ENCODE measurements around the gene RGS7. TPM values are rescaled to one million over a fixed set of nuclear protein-coding genes. Genes with fewer than 3 reads are reported as not detected.

Gene RGS7
- total RNA-seq, 1 donor from 2014 or later: not detected

DNA sequence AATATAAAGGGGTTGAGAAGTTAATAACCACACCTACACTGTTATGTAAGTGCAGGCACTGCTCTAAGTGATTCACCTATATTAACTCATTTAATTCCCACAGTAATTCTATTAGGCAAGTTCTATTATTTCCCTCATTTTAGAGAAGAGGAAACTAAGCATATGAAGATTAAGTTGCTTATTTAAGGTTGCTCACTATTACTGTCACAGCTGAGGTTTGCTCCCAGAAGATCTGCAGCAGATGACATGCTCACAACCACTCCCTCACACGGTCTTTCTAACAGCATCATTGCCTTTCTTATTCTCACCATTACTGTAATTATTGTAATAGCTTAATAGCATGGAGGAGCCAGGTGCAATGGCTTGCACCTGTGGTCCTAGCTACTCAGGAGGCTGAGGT, 548.6 kb downstream of the RGS7 start:
- Histone ChIP-seq H3K4me3 (no peak overlapping the region), H3K27me3 (no peaks in the 10 kb centered on the region), H3K36me3 (no peaks in the 10 kb centered on the region), H3K9me3 (no peaks in the 10 kb centered on the region), H3K4me1 (no peaks in the 10 kb centered on the region), H3K27ac (no peak overlapping the region)
- intact Hi-C loops (cut with DNase I): no loop called here
- TF ChIP-seq POLR2AphosphoS5 (IDR thresholded peaks at IDR 0.05; ENCODE audit: insufficient read depth in 1 of 2, low read depth in 1 of 2) (no peak), POLR2A (IDR thresholded peaks at IDR 0.05) (no peak)
- TF ChIP-seq, protein P1, sequence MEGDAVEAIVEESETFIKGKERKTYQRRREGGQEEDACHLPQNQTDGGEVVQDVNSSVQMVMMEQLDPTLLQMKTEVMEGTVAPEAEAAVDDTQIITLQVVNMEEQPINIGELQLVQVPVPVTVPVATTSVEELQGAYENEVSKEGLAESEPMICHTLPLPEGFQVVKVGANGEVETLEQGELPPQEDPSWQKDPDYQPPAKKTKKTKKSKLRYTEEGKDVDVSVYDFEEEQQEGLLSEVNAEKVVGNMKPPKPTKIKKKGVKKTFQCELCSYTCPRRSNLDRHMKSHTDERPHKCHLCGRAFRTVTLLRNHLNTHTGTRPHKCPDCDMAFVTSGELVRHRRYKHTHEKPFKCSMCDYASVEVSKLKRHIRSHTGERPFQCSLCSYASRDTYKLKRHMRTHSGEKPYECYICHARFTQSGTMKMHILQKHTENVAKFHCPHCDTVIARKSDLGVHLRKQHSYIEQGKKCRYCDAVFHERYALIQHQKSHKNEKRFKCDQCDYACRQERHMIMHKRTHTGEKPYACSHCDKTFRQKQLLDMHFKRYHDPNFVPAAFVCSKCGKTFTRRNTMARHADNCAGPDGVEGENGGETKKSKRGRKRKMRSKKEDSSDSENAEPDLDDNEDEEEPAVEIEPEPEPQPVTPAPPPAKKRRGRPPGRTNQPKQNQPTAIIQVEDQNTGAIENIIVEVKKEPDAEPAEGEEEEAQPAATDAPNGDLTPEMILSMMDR (IDR thresholded peaks at IDR 0.05): no peak
- DNase-seq (ENCODE audit: extremely low spot score in 2 of 2): no peak

DNA sequence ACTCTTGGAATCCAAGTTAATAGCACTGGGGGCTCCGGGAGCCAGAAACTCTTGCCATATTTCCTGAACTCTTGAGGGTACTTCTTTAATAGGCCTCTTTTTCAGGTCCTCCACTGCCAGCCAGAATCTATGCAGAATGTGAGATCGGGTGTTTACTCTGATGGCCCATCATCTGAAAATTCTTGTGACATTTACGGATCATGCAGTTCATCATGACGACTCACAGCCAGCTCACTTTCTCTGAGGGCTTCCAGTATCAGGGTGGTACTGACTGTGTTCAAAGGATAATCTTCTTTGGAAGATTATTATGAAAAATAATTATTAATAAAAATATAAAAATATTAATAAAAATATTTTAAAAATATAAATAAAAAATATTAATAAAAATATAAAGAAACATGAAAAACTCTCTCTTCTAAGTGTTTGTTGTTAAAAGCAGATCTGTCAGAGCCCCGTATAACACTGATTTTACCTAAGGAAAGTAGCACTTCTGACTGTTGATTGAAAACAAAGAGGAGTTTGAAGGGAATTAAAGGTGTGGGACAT, 550.7 kb downstream of the RGS7 start:
- Histone ChIP-seq H3K4me3 (no peak overlapping the region), H3K4me1 (no peaks in the 10 kb centered on the region), H3K27me3 (no peaks in the 10 kb centered on the region), H3K9me3 (no peaks in the 10 kb centered on the region), H3K27ac (no peak overlapping the region), H3K36me3 (no peaks in the 10 kb centered on the region)
- no peak for DNase-seq (ENCODE audit: extremely low spot score in 2 of 2)
- no peak for TF ChIP-seq POLR2A (IDR thresholded peaks at IDR 0.05)
- TF ChIP-seq POLR2AphosphoS5 (IDR thresholded peaks at IDR 0.05; ENCODE audit: insufficient read depth in 1 of 2, low read depth in 1 of 2): no peak
- TF ChIP-seq, protein P1 (IDR thresholded peaks at IDR 0.05): no peak
- intact Hi-C loops (cut with DNase I): no loop called here

DNA sequence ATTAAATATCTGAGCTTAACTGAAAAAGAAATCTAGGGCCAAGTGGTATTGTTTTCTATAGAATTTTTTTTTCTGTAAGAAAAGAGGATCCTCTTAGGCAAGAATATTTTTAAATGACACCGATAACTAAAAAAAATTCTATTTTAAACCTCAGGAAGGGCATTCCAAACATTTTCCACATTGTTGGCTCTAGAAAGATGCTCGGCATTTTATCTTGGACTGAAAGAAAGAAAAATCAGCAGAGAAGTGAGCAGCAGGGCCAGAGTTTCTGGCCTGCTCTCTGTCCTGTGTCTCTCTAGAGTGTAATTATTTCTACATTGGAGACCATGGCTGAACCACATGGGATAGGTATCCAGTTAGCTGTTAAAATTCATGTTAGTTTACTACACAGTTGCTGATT, 552.5 kb downstream of the RGS7 start:
- H3K4me3 ChIP-seq: no peak overlapping the region
- H3K9me3 ChIP-seq: no peaks in the 10 kb centered on the region
- no peak for DNase-seq (ENCODE audit: extremely low spot score in 2 of 2)
- no peaks in the 10 kb centered on the region for H3K4me1 ChIP-seq
- H3K27me3 ChIP-seq: no peaks in the 10 kb centered on the region
- intact Hi-C loops (cut with DNase I): no loop called here
- no peaks in the 10 kb centered on the region for H3K36me3 ChIP-seq
- no peak overlapping the region for H3K27ac ChIP-seq
- no peak for TF ChIP-seq POLR2A (IDR thresholded peaks at IDR 0.05)
- TF ChIP-seq POLR2AphosphoS5 (IDR thresholded peaks at IDR 0.05; ENCODE audit: insufficient read depth in 1 of 2, low read depth in 1 of 2): no peak
- TF ChIP-seq, protein P1 (IDR thresholded peaks at IDR 0.05): no peak

DNA sequence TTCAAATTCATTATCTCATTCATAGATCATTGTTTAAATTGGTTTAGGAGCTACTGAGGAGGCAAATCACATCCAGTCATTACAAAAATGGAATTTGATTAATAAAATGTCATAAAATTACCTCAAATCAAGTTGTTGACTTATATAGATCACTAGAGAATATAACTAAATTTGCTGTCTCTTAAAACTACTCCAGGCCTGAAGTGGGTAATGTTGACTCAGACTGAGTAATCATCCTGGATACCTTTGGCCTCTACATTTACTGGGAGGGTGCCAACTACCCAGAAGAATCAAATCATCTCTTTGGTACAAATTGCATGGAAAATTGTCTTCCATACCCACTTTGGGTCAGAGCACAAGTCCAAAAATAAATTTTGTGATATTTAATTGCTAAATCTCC, 553.9 kb downstream of the RGS7 start:
- Histone ChIP-seq H3K27me3 (no peaks in the 10 kb centered on the region), H3K9me3 (no peaks in the 10 kb centered on the region), H3K36me3 (no peaks in the 10 kb centered on the region), H3K4me1 (no peaks in the 10 kb centered on the region), H3K27ac (no peak overlapping the region), H3K4me3 (no peak overlapping the region)
- intact Hi-C loops (cut with DNase I): no loop called here
- DNase-seq (ENCODE audit: extremely low spot score in 2 of 2): no peak
- TF ChIP-seq POLR2A (IDR thresholded peaks at IDR 0.05): no peak

DNA sequence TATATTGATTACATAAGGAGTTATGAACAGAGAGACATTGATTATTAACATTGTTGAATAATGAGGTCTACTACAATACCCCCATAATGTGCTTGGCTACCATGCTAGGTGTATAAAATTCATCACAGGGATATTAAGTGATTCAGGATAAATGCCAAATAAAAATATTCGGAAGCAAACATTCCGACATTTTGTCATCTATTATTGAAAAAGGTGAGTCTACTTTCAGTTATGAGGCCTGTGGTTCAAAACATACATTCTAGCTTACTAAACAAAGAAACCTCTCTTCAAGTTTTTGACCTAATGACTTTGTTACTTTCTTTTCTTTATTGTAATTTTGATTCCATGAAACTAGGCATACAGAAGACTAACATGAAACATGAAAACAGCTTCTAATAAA, 554.7 kb downstream of the RGS7 start:
- TF ChIP-seq POLR2A (IDR thresholded peaks at IDR 0.05): no peak
- TF ChIP-seq, protein P1 (IDR thresholded peaks at IDR 0.05): no peak
- no peak for TF ChIP-seq POLR2AphosphoS5 (IDR thresholded peaks at IDR 0.05; ENCODE audit: insufficient read depth in 1 of 2, low read depth in 1 of 2)

More for the DNA sequence above, 554.7 kb downstream of the RGS7 start:
- no peak overlapping the region for H3K27ac ChIP-seq
- H3K9me3 ChIP-seq: no peaks in the 10 kb centered on the region
- H3K27me3 ChIP-seq: no peaks in the 10 kb centered on the region
- no peak overlapping the region for H3K4me3 ChIP-seq
- no peak for DNase-seq (ENCODE audit: extremely low spot score in 2 of 2)
- no peaks in the 10 kb centered on the region for H3K36me3 ChIP-seq
- H3K4me1 ChIP-seq: no peaks in the 10 kb centered on the region
- intact Hi-C loops (cut with DNase I): no loop called here

All from vagina (tissue), 2 donors.